NCI-H2227 (cell line): ENCODE data around the gene PPIL3.

Source experiments
- DNase-seq: peaks from one replicate; lab custom pipeline; 2025; ENCODE audit not compliant: unreplicated experiment; lab: John Stamatoyannopoulos, UW

PPIL3 gene

DNA sequence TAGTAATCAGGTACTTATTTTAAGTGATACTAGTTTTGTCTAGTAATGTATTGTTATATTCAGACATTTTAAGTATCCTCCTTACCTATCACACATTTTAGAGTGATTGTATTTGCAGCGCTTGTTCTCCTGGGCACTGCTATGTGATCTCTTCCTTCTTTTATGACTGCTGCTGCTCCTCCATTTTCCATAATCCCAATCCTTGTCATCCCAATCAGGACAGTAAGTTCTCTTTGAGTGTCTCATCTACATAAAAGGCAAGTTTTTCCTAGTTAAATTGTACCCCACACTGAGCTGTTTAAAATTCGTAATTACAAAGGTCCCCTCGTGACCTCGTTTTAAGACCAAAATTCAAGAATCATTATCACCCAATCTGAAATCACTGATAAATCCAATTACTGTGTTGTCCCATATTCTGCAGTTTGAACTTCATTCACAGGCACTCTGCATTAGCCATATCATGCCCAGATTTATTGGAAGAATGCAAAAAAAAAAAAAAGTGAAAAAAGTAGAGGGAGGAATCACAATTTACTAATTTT is 27.2 kb downstream of the PPIL3 start:
- DNase-seq: no peak

GRCh38 chr2:200860092-200860795 is 28.6 kb downstream of the PPIL3 start:
- DNase-seq: peak; percentile 58

DNA sequence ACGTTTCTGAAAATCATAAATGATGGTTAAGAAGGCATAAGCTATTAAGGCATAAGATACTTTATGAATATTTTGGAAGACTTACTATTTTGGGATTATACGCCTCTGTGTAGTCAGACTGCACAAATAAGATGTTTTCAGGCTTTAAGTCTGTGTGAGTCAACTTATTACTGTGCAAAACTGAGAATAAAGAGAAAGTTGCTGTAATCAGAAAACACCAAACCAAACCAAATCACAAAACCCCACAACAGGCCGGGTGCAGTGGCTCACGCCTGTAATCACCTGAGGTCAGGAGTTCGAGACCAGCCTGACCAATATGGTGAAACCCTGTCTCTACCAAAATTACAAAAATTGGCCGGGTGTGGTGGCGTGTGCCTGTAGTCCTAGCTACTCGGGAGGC is 32.1 kb downstream of the PPIL3 start:
- DNase-seq: no peak

DNA sequence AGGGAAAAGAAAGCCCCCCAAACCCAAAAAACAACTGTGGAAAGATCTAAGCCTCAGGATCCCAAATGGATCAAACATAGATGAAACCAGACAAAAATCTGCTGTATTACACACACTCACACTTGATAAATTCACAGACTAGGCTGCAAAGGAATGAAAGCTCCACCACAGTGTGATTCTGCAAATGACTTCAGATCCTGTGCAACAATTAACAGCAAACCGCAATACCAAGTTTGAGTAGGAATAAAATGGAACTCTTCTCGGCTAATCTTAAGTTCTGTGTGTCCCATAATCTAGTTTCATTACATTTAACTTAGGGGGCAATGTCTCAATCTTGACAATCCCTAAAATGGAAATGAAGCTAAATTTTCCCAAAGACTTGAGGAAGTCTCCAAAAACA is 36.3 kb downstream of the PPIL3 start:
- no peak for DNase-seq

GRCh38 chr2:200851398-200852248 is 37.3 kb downstream of the PPIL3 start:
- DNase-seq: no peak

- no peak for DNase-seq
Observed at GRCh38 chr2:200850512-200851256, 38.2 kb downstream of the PPIL3 start.

DNA sequence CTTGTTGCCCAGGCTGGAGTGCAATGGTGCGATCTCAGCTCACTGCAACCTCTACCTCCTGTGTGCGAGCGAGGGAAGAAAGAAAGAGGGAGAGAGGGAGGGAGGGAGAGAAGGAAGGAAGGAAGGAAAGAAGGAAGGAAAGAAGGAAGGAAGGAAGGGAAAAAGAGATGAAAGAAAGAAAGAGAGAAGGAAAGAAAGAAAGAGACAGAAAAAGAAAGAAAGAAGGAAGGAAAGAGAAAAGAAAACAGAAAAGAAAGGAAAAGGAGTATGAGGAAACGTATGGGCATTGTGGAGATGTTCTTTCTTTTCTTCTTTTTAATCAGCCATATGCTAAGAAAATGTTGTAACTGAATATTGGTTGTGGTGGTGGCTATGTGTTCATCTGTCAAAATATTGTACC is 40.9 kb downstream of the PPIL3 start:
- DNase-seq: no peak

DNA sequence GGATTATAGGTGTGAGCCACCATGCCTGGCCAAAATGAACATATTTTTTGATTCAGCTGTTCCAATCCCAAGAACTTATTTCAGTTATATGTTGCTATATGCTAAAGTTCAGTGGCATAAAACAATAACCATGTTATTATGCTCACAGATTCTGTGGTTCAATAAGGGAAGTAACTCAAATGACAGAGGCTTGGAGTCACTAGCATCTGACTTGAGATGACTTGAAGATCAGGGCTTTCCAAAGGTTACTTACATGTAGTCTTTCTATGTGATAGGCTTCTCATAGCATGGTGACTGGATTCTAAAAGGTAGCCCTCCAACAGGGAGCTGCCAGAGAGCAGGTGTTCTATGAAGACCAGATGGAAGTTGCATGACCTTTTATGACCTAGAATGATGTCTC is 41.6 kb downstream of the PPIL3 start:
- no peak for DNase-seq

DNA sequence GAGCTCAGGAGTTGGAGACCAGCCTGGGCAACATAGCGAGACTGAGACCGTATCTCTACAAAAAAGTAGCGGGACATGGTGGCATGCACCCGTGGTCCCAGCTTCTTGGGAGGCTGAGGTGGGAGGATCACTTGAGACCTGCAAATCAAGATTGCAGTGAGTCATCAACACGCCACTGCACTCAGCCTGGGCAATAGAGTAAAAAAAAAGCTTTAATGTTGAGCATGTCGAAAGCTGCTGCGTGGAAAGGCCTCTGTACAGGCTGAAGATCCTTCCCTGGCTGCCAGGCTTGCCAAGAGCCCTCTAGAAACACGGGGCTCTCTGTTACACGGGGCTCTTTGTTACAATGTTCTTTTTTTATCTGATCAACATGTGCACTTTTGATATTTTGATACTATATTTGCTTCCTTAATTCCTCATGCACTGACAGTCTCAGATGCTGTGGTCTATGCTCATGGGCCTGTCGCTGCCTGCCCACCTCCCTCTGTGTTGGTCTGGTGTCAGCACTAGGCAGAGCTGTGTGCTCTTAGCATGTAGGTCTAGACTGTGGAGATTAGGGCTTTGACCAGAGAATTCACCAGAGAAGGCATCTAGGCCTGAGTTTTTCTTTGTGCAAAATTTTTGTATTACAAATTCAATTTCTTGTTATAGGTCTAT is 43.1 kb downstream of the PPIL3 start:
- no peak for DNase-seq

DNA sequence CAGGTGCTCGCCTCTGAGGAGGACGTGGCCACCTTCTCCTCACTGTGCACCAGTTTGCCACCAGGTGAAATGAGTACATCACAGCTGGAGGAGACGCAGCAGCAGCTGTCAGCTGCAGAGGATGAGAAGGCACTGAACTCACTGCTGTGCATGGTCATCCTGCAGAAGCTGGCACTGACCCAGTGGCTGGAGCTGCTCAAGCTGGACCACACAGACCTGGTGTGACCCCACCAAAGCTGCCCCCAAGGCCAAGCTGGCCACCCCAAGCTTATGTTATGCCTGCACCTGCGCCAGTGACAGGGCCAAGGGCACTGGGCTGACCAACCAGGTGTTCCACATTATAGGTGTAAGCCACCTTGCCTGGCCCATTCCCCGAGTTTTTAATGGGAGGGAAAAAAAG is 43.7 kb downstream of the PPIL3 start:
- no peak for DNase-seq

GRCh38 chr2:200843993-200844948 is 44.6 kb downstream of the PPIL3 start:
- no peak for DNase-seq

DNA sequence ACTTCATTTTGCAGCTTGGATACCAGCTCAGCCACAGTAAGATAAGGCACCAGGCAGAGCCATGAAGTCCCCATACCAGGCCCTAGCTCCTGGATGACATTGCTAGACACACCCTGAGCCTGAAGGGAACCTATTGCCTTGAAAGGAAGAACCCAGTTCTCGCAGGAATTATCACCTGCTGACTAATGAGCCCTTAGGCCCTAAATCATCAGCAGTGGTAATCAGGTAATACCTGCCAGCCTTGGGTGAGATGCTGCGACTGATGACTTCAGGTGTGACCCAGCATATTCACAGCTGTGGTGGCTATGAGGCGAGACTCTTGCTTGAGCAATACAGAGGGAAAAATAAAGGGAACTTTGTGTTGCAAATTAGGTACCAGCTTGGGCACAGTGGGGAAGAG is 49.4 kb downstream of the PPIL3 start:
- no peak for DNase-seq

DNA sequence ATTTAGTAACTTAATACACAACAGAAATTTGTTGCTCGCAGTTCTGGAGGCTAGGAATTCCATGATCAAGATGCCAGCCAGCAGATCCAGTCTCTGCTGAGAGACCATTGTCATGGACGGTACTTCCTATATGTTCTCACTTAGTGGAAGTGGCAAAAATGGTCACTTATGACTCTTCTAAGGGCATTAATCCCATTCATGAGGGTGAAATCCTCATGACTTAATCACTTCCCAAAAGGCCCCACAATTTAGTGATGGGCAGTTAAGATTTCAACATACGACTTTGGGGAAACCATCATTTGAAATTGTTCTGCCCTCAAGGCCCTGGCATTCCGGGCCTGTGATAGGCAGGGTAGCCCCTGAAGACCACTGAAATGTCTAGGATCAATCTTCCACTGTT is 54.2 kb downstream of the PPIL3 start:
- no peak for DNase-seq

- no peak for DNase-seq
Observed at GRCh38 chr2:200829258-200829655, 59.6 kb downstream of the PPIL3 start.

- no peak for DNase-seq
Observed at GRCh38 chr2:200828572-200829257, 60.2 kb downstream of the PPIL3 start.

DNA sequence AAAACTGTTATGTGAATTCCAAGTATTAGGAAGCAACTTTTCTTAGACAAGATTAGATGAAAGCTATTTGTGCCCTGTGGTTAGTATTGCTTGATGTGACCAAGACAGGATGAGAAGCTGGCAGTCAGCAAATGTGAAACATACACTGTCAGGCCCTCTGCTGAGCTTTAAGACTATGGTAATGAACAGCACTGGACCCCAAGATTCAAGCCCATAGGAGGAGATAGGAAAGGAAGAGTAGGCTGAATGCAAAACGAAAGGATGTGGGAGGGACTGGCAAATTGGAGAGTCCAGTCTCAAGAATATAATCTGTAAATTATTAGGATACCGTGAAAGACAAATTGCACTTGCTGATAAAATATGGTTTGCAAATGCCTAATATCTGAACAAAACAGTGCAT is 60.8 kb downstream of the PPIL3 start:
- DNase-seq: no peak

- no peak for DNase-seq
Observed at GRCh38 chr2:200821686-200822245, 67.1 kb downstream of the PPIL3 start.
